DOHH2 (cell line): ENCODE measurements around the gene CACNA2D3.

Source experiments
- H3F3A ChIP-seq: fragments of 200-600 bp; sonication (generic), shearing (Covaris generic); 2 replicates; pipeline ENCODE4 v1.6.0; 2016; ENCODE audit warnings: antibody characterized with exemption, mild to moderate bottlenecking; ENCODE audit not compliant: control insufficient read depth, insufficient read depth
- H3K27ac ChIP-seq: fragments of 200-600 bp; sonication (generic); 2 replicates; pipeline ENCODE4 v1.5.1; 2014; ENCODE audit warnings: low read depth, mild to moderate bottlenecking, low read length, moderate library complexity
- H3K27me3 ChIP-seq: fragments of 200-600 bp; sonication (generic); 2 replicates; pipeline ENCODE4 v1.6.1; 2014; ENCODE audit warnings: mild to moderate bottlenecking, low read length, mixed read lengths; ENCODE audit not compliant: control insufficient read depth
- H3K36me3 ChIP-seq: fragments of 200-600 bp; sonication (generic); 2 replicates; pipeline ENCODE4 v1.6.1; 2014; ENCODE audit warnings: mild to moderate bottlenecking, low read length, moderate library complexity, mixed read lengths; ENCODE audit not compliant: control insufficient read depth
- H3K4me1 ChIP-seq: fragments of 200-600 bp; sonication (generic); 2 replicates; pipeline ENCODE4 v1.6.1; 2014; ENCODE audit warnings: mild to moderate bottlenecking, low read length, mixed read lengths; ENCODE audit not compliant: control insufficient read depth
- H3K4me2 ChIP-seq: fragments of 200-600 bp; sonication (generic); 2 replicates; pipeline ENCODE4 v1.6.0; 2014; ENCODE audit warnings: mild to moderate bottlenecking, low read length, moderate library complexity
- H3K4me3 ChIP-seq: fragments of 200-600 bp; sonication (generic); 2 replicates; pipeline ENCODE4 v1.5.1; 2014; ENCODE audit warnings: mild to moderate bottlenecking, low read length, mixed read lengths
- H3K79me2 ChIP-seq: fragments of 200-600 bp; sonication (generic); 2 replicates; pipeline ENCODE4 v1.6.1; 2014; ENCODE audit warnings: mild to moderate bottlenecking, low read length, mixed read lengths; ENCODE audit not compliant: control insufficient read depth
- H3K9me2 ChIP-seq: fragments of 200-600 bp; sonication (generic); replicated peaks from 2 replicates; pipeline ENCODE4 v1.6.1; 2014; ENCODE audit warnings: mild to moderate bottlenecking, low read length, mixed read lengths; ENCODE audit not compliant: control insufficient read depth
- H3K9me3 ChIP-seq: fragments of 200-600 bp; sonication (generic); 2 replicates; pipeline ENCODE4 v1.6.1; 2014; ENCODE audit warnings: antibody characterized with exemption, low read length, mixed read lengths; ENCODE audit not compliant: control insufficient read depth, insufficient read depth
- H4K20me1 ChIP-seq: fragments of 200-600 bp; sonication (generic); 2 replicates; pipeline ENCODE4 v1.6.0; 2014; ENCODE audit warnings: low read depth, mild to moderate bottlenecking, antibody characterized with exemption, low read length, moderate library complexity; ENCODE audit not compliant: control insufficient read depth, insufficient read depth
- CTCF ChIP-seq: fragments of 200-600 bp; sonication (generic); IDR thresholded peaks from one replicate; pipeline ENCODE4 v1.5.1; 2014; ENCODE audit warnings: antibody characterized with exemption, mild to moderate bottlenecking, low read depth, low read length; ENCODE audit not compliant: poor library complexity, severe bottlenecking
- EZH2phosphoT487 ChIP-seq: fragments of 200-600 bp; sonication (generic); IDR thresholded peaks from 2 replicates; pipeline ENCODE4 v1.6.1; 2017; ENCODE audit warnings: borderline replicate concordance, mild to moderate bottlenecking, antibody characterized with exemption, low read length, moderate library complexity, mixed read lengths

The CACNA2D3 gene

GRCh38 chr3:55014906-55015305 lies 892.6 kb downstream of the CACNA2D3 start:
- no peak overlapping the region for H3K4me3 ChIP-seq

GRCh38 chr3:55017876-55018275 lies 895.5 kb downstream of the CACNA2D3 start:
- Histone ChIP-seq H3K4me1 (no peaks in the 10 kb centered on the region), H3K4me2 (no peak overlapping the region), H3K79me2 (no peaks in the 10 kb centered on the region), H3K36me3 (no peaks in the 10 kb centered on the region), H4K20me1 (no peaks in the 10 kb centered on the region), H3K27ac (no peak overlapping the region), H3K9me2 (no peaks in the 10 kb centered on the region), H3K9me3 (no peaks in the 10 kb centered on the region), H3K27me3 (no peaks in the 10 kb centered on the region), H3K4me3 (no peak overlapping the region), H3F3A (no peaks in the 10 kb centered on the region)
- no peak for TF ChIP-seq CTCF
- TF ChIP-seq EZH2phosphoT487: no peak

More at GRCh38 chr3:55014906-55015305, 892.6 kb downstream of the CACNA2D3 start:
- no peak for TF ChIP-seq EZH2phosphoT487
- TF ChIP-seq CTCF: no peak
- H3K27ac ChIP-seq: no peak overlapping the region
- H3K4me1 ChIP-seq: no peaks in the 10 kb centered on the region
- H3K9me3 ChIP-seq: no peaks in the 10 kb centered on the region
- no peak overlapping the region for H3K4me2 ChIP-seq
- no peaks in the 10 kb centered on the region for H4K20me1 ChIP-seq
- H3F3A ChIP-seq: no peaks in the 10 kb centered on the region
- H3K79me2 ChIP-seq: no peaks in the 10 kb centered on the region
- no peaks in the 10 kb centered on the region for H3K27me3 ChIP-seq
- H3K36me3 ChIP-seq: no peaks in the 10 kb centered on the region
- no peaks in the 10 kb centered on the region for H3K9me2 ChIP-seq

GRCh38 chr3:55030938-55031337 lies 908.6 kb downstream of the CACNA2D3 start:
- Histone ChIP-seq H3K4me1 (no peaks in the 10 kb centered on the region), H4K20me1 (no peaks in the 10 kb centered on the region), H3K9me3 (no peaks in the 10 kb centered on the region), H3K4me3 (no peak overlapping the region), H3K79me2 (no peaks in the 10 kb centered on the region), H3K27ac (no peak overlapping the region), H3K27me3 (no peaks in the 10 kb centered on the region), H3K9me2 (no peaks in the 10 kb centered on the region), H3F3A (no peaks in the 10 kb centered on the region), H3K4me2 (no peak overlapping the region), H3K36me3 (no peaks in the 10 kb centered on the region)
- no peak for TF ChIP-seq CTCF
- no peak for TF ChIP-seq EZH2phosphoT487

- H3F3A ChIP-seq: no peaks in the 10 kb centered on the region
- H3K4me3 ChIP-seq: no peak overlapping the region
- H3K27ac ChIP-seq: no peak overlapping the region
- no peaks in the 10 kb centered on the region for H3K27me3 ChIP-seq
- H3K9me3 ChIP-seq: no peaks in the 10 kb centered on the region
- TF ChIP-seq EZH2phosphoT487: no peak
- no peak for TF ChIP-seq CTCF
- H3K36me3 ChIP-seq: no peaks in the 10 kb centered on the region
- H4K20me1 ChIP-seq: no peaks in the 10 kb centered on the region
- no peaks in the 10 kb centered on the region for H3K79me2 ChIP-seq
- H3K4me2 ChIP-seq: no peak overlapping the region
- no peaks in the 10 kb centered on the region for H3K9me2 ChIP-seq
- H3K4me1 ChIP-seq: no peaks in the 10 kb centered on the region
Observed at GRCh38 chr3:55036883-55037577, 914.7 kb downstream of the CACNA2D3 start.
